Suprapubic skin (tissue), 3 donors: Measurements from ENCODE around the gene ZBTB3.
"Not testable (repeated sequence)": the region's sequence is repeated elsewhere in the genome, so short reads cannot be mapped to it uniquely, and the experiment has no call there.

Experiments
- CTCF ChIP-seq, 2 donors: fragments of 200-600 bp in 1 of 2; fragments of 450-650 bp in 1 of 2; sonication (generic) in 1 of 2; IDR thresholded peaks; one replicate each; pipeline ENCODE4 v1.5.1; 2016 to 2019; ENCODE audit warnings: antibody characterized with exemption in 2 of 2, mild to moderate bottlenecking in 1 of 2, moderate library complexity in 1 of 2
- EP300 ChIP-seq: sonication (generic); formaldehyde crosslinking; IDR thresholded peaks from one replicate; pipeline ENCODE4 v1.6.1; 2017; ENCODE audit warnings: antibody characterized with exemption
- POLR2A ChIP-seq, 2 donors: fragments of 450-650 bp; IDR thresholded peaks; one replicate each; pipeline ENCODE4 v1.6.1; 2017; ENCODE audit warnings: antibody characterized with exemption in 2 of 2, mild to moderate bottlenecking in 2 of 2, moderate library complexity in 2 of 2

DNA sequence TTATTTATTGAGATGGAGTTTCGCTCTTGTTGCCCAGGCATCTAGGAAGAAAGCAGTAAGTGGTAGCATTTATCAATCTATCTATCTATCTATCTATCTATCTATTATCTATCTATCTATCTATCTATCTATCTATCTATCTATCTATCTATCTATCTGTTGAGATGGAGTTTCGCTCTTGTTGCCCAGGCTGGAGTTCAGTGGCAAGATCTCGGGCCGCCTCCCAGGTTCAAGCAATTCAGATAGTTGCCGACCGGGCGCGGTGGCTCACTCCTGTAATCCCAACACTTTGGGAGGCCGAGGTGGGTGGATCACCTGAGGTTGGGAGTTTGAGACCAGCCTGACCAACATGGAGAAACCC is 6.9 kb upstream of the ZBTB3 start:
- not testable (repeated sequence) for TF ChIP-seq POLR2A (IDR thresholded peaks at IDR 0.05); CTCF (IDR thresholded peaks at IDR 0.05); EP300
